Gastroesophageal sphincter (tissue), 3 donors: ENCODE results near the gene FAM9B.

Experiments used
- CTCF ChIP-seq, 4 experiments: fragments of 200-600 bp in 2 of 4; fragments of 450-650 bp in 2 of 4; sonication (generic) in 1 of 4; IDR thresholded peaks; one replicate each; pipeline ENCODE4 v1.5.1; 2017 to 2019; ENCODE audit warnings: antibody characterized with exemption in 4 of 4, mild to moderate bottlenecking in 2 of 4, moderate library complexity in 2 of 4
- POLR2A ChIP-seq, 2 donors: fragments of 450-650 bp; IDR thresholded peaks; one replicate each; pipeline ENCODE4 v1.6.1; 2017; ENCODE audit warnings: antibody characterized with exemption in 2 of 2, mild to moderate bottlenecking in 2 of 2, moderate library complexity in 1 of 2
- POLR2AphosphoS5 ChIP-seq: sonication (generic); formaldehyde crosslinking; IDR thresholded peaks from one replicate; pipeline ENCODE4 v1.6.1; 2017; ENCODE audit warnings: antibody characterized with exemption

- no peak for TF ChIP-seq CTCF (IDR thresholded peaks at IDR 0.05)
- TF ChIP-seq POLR2AphosphoS5: no peak
- no peak for TF ChIP-seq POLR2A (IDR thresholded peaks at IDR 0.05)
Measured at GRCh38 chrX:8987672-8988250, 46.2 kb downstream of the FAM9B start.
